ENCODE results near the gene PAOX. TPM values are rescaled to one million over a fixed set of nuclear protein-coding genes. Genes with fewer than 3 reads are reported as not detected.

The PAOX gene
- total and polyA plus RNA-seq, 2 experiments from 2014 or later: 4.1 to 8.7 TPM

- Mint-ChIP-seq H3K27ac (no peak overlapping the region), H3K4me1 (no peaks in the 10 kb centered on the region)
These were observed 17.8 kb upstream of the PAOX start for GRCh38 chr10:133361227-133361626.

More at GRCh38 chr10:133361227-133361626, 17.8 kb upstream of the PAOX start:
- Mint-ChIP-seq H3K4me3 (no peak overlapping the region), H3K27me3 (ENCODE audit: insufficient read depth, low read depth, poor library complexity) (peaks cover 6% of the 10 kb centered on the region), H3K36me3 (ENCODE audit: low read depth) (peaks cover 41% of the 10 kb centered on the region), H3K9me3 (no peaks in the 10 kb centered on the region)
- DNase-seq (ENCODE audit: low spot score): no peak
- Histone ChIP-seq H3K4me1 (ENCODE audit: insufficient read depth) (no peaks in the 10 kb centered on the region), H3K9me2 (ENCODE audit: insufficient read depth) (no peaks in the 10 kb centered on the region), H3K27me3 (ENCODE audit: insufficient read depth) (peaks cover 6% of the 10 kb centered on the region; the same call in 1 of the 2 replicates), H3K36me3 (ENCODE audit: insufficient read depth) (no peaks in the 10 kb centered on the region), H3K4me2 (no peak overlapping the region), H3K79me2 (replicated peaks; ENCODE audit: insufficient read depth) (0 out of 2 replicates have a peak, but pooled peaks cover 4% of the 10 kb centered on the region), H3K27ac (ENCODE audit: low read depth) (no peak overlapping the region), H3K4me3 (no peak overlapping the region), H3F3A (replicated peaks; ENCODE audit: low read depth) (no peaks in the 10 kb centered on the region; the same call in 1 of the 2 replicates), H2AFZ (no peak overlapping the region), H4K20me1 (replicated peaks; ENCODE audit: insufficient read depth) (no peaks in the 10 kb centered on the region; the same call in 1 of the 2 replicates)
- TF ChIP-seq ZNF462 (CRISPR knock-in tag; IDR thresholded peaks at IDR 0.05) (no peak), CTCF (conservative IDR thresholded peaks at IDR 0.05; ENCODE audit: low read depth in 2 of 2) (no peak), STAT1 (IDR thresholded peaks at IDR 0.05; ENCODE audit: unreplicated experiment) (no peak), REST (IDR thresholded peaks at IDR 0.05; ENCODE audit: unreplicated experiment) (no peak), ZNF331 (CRISPR knock-in tag; IDR thresholded peaks at IDR 0.05; ENCODE audit: low read depth) (no peak), EZH2 (IDR thresholded peaks at IDR 0.05; ENCODE audit: low read depth, unreplicated experiment) (no peak), NANOG (IDR thresholded peaks at IDR 0.05; ENCODE audit: borderline replicate concordance) (no peak), JUNB (IDR thresholded peaks at IDR 0.05; ENCODE audit: unreplicated experiment) (no peak), CREB1 (CRISPR knock-in tag; IDR thresholded peaks at IDR 0.05; ENCODE audit: low read depth) (no peak), EZH2phosphoT487 (IDR thresholded peaks at IDR 0.05; ENCODE audit: unreplicated experiment) (no peak), POLR2AphosphoS5 (IDR thresholded peaks at IDR 0.05; ENCODE audit: low read depth) (no peak; the same call in 1 of the 2 replicates)
- no peak for ATAC-seq

Data from GM23338 (cell line).